Cerebellar nuclear complex (tissue), 1 donor: ENCODE data around the gene COA5.

Source experiments
- DNase-seq, 2 experiments: peaks; one replicate each; lab custom pipeline; 2025; lab: John Stamatoyannopoulos, UW

The COA5 gene, protein sequence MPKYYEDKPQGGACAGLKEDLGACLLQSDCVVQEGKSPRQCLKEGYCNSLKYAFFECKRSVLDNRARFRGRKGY

DNA sequence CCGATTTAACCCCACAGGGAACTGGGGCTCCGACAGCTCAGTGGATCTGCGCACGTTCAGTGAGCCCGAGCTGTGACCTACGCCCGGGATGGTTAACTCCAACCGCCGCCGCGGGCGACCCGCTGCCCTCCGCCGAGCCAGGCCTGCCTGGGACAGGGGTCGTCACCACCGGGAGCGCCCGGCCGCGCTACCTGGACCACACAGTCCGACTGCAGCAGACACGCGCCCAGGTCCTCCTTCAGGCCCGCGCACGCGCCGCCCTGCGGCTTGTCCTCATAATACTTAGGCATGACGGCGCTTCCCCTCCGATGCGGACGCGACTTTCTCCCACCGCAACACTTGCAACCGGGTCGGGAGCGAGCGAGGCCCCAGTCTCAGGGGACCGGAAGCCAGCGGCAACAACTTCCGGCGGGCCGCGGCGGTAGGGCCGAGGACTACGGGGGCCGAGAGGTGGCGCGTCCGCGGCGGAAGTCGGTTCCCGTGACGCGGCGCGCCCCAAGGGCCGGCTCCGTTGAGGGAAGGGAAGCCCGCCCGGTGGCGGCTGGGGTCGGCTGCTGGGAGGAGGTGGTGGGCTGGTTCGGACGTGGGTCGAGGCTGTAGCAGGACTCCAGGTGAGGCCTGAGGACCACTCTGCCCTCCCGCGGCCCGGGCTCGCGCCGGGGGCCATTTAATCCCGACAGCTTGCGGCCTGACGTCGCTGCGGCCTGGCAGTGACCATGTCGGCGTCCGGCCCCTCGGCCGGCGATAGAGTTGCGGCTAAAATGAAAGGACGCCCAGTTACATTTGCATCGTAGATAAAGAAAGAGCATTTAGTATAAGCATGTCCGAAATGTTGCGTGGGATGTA is at the start of gene COA5, which contains the start of gene UNC50:
TSS of gene COA5 (minus strand) at position 397 of the 846 bp plus-strand sequence. CDS start at position 290, 107 bp downstream.
TSS of gene UNC50 (plus strand) at position 474 of the 846 bp plus-strand sequence. CDS start 1,171 bp downstream, outside the sequence.
- DNase-seq = peak in 1 of 2 experiments; percentile 22

DNA sequence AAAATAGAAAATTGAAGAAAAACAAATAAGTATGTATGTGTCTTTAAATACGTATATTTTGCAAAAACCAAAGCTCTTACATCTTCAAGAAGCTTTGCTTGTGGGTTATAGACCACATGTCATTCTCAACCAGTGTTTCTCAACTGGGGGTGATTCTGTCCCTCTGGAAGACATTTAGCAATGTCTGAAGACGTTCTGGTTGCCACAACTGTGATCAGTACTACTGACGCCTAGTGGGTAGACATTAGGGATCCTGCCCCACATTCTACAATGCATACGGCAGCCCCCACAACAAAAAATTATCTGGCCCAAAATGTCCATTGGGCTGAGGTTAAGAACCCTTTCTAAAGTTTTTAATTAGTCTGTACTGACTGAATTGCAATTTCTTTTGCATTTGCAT is 48.5 kb upstream of the COA5 start:
- no peak for DNase-seq

DNA sequence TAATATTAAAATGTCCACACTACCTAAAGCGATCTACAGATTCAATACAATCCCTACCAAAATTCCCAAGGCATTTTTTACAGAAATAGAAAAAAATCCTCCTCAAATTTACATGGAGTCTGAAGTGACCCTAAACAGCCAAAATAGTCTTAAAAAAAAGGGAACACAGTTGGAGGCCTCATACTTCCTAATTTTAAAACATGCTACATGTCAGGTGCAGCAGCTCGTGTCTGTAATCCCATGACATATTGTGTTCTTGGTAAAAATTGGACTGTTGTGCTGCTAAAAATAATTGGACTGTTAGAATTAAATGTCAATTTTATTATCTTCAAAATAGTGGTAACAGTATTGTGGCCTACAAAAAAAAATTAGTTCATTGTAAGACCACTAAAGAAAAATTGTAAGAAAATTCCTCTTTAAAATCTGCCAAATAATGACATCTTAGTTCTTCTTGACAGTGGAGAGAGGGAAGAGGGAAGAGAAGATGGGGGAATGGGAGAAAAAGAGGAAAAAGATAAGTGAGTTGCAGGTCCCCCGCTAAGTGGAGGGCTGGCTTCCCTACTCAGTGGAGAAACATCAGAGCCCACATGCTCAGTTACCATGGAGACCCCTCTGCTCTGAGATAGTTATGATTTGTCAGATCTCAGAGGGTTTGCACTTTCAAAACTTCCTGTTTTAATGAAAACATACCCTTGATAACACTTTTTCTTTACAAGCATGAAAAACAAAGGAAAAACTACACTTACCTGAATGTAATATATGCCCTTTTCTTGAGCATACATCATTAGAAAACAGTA is 46.6 kb upstream of the COA5 start:
- no peak for DNase-seq

GRCh38 chr2:98650998-98651397 is 42.7 kb upstream of the COA5 start:
- DNase-seq = no peak

DNA sequence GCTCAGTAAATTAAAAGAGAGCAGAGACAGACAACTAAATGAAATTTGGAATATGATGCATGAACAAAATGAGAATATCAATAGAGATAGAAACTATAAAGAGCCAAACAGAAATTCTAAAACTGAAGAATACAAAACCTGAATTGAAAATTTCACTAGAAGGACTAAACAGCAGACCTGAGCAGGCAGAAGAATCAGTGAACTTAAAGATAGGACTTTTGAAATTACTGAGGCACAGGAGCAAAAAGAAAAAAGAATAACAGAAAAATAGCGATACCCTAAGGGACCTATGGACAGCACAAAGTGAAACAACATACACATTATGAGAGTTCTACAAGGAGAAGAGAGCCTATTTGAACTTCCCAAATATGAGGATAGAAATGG is 41.7 kb upstream of the COA5 start:
- DNase-seq = no peak

GRCh38 chr2:98649135-98649991 is 41.1 kb upstream of the COA5 start:
- DNase-seq = peak; percentile 26 to 53

- no peak for DNase-seq
These were observed 40.1 kb upstream of the COA5 start for GRCh38 chr2:98648451-98648850.

DNA sequence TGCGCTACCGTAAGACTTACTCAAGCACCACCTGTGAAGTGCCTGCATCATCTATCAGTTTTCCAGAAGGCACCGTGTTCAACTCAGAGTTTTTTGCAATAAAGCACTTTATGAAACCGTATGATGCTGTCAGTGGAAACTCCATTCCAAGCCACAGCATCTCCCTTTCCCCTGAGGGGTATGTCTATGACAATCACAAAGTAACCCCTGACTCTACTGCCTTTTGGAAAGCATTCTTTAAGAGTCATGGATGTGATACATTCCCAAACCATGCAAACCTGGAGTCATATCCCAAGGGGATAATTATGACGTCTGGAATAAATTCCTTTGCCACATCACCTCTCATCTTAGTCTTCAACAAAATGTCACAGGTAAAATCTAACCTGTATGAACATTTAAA is 39.3 kb upstream of the COA5 start:
- no peak for DNase-seq

GRCh38 chr2:98643496-98644100 is 35.3 kb upstream of the COA5 start:
- no peak for DNase-seq

DNA sequence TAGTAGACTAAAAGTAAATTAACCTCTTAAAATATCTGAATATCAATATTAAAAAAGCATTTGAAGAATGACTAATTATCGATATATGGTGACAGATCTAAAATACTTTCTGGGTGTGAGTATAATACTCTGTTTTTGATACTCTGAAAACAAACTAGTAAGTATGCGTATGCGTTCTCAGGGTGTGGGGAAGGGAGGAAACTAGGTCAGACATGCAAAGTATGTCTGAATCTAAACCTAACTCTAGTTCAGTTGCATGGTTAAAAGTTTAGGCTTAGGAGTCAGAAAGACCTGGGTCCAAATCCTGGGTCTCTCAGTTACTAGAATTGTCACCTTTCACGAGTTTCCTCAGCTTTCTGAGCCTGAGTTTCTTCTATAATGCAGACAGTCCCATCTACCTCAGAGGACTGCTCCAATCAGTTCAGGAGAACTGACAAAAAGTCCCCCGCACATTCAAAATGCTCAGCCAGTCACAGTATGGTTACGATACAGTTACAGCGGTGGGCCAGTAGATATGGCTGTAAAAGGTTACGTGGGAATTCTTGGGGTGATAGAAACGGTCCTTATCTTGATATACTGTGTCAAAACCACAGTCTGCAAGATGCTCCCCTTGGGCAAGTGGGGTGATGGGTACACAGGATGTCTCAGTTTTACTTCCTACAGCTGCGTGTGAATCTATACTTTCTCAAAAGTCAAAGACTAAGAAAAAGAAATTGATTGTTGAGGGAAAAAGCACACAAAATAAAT is 29.3 kb upstream of the COA5 start:
- no peak for DNase-seq

- DNase-seq = no peak
These were observed 26.2 kb upstream of the COA5 start for GRCh38 chr2:98634406-98635092.

DNA sequence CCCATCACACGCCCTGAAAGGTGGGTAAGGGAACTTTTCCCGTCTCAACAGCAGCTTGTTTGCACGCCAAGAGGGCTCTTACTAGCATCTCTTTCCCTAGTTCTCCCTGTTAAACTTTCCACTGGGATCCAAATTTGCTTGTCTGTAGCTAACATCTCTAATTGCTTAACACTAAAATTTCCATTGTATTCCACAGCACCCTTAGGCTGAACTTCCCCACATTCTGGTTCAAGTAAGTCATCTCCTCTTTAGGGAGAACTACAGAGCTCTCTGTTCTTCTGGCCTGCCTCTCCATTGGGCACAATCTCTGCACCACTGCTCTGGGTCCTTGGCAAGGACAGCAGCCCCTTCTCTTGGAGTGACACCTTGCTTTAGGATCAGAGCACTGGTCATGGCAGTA is 24.0 kb upstream of the COA5 start:
- DNase-seq = no peak

GRCh38 chr2:98623657-98624056 is 15.3 kb upstream of the COA5 start:
- DNase-seq = peak in 1 of 2 experiments; percentile 7

GRCh38 chr2:98617149-98617548 is 8.8 kb upstream of the COA5 start:
- DNase-seq = no peak

DNA sequence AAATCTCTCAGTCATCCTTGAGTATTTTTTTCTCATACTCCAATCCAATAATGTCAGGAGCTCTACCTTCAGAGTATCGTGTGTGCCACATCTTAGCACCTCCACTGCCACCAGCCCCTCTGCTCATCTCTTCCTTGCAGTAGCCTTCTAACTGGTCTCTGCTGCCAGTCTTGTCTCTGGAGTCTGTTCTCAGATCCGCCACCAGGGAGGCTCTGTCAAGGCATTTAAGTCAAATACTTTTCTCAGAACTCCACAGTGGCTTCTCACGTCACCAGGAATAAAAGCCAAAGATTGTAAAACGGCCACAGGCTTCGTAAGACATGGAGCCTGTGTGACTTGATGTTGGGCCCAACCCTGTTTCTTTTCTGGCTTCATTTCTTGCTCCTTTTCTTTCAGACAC is 7.2 kb upstream of the COA5 start:
- no peak for DNase-seq

- no peak for DNase-seq
These were observed 5.9 kb upstream of the COA5 start for GRCh38 chr2:98614024-98614739.

DNA sequence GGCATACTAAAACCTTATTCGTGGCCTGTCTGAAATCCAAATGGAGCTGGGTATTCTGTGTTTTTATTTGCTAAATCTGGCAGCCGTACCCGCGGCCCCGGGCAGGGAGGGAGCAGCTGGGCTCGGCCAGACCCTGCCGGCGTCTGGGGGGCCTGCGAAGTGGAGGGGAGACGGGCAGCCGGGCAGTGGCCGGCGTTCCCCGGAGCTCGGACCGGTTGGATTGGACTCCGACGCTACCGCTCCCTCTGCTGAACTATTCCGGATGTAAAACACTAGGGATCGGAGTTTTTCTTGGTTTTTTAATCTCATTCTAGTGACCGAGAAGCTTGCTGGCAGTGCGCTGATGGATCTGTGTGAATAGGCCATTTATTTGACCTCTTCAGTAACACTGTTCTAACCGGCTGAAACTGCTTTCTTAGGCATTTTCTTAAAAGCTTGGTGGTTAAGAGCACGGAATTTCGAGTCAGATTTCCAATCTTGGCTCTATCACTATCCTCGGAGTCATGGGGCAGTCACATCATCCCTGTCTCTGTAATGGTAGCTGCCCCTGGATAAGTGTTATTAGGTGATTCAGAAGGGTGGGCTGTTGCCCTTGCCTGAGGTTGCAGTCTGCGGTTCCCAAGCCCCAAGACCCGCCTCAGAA is 771 bp upstream of the COA5 start:
- DNase-seq = no peak

GRCh38 chr2:98607741-98608115 is 584 bp downstream of the COA5 start:
- no peak for DNase-seq

DNA sequence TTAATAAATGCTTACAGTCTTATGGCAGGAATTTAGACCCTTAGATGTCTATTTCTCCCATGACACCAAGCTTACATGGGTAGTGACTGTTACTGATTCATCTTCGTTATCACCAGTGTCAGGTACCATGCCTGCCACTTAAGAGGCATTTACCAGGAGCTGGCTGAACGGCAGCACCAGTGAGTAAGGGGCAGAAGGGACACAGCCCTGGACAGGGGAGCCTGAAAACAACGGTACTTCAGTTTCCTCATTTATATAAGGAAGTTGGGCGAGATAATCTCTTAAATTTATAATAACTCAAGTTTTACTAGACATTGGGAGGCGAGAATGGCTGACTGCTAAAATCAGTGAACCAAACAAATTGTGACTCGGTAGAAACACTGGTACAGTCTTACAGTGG is 1.2 kb downstream of the COA5 start:
- no peak for DNase-seq
